HepG2 (cell line): ENCODE data around the gene XXYLT1. TPM values are rescaled to one million over a fixed set of nuclear protein-coding genes. Genes with fewer than 3 reads are reported as not detected.

Source experiments
- CHD4 ChIP-seq: fragments of 200-600 bp; sonication (generic); IDR thresholded peaks from 2 replicates; pipeline ENCODE4 v1.7.0; 2017; ENCODE audit warnings: mild to moderate bottlenecking, low read length, borderline replicate concordance
- EZH2 ChIP-seq: conservative IDR thresholded peaks from 2 replicates; pipeline ENCODE4 v1.6.1; 2012; ENCODE audit warnings: mild to moderate bottlenecking, low read depth, low read length, moderate library complexity
- HDAC2 ChIP-seq: sonication (generic); formaldehyde crosslinking; IDR thresholded peaks from 2 replicates; pipeline ENCODE4 v1.4.0; 2020; ENCODE audit warnings: missing genetic modification reagents
- KMT2A ChIP-seq: sonication (generic); formaldehyde crosslinking; IDR thresholded peaks from 2 replicates; pipeline ENCODE4 v1.4.0; 2020; ENCODE audit warnings: missing genetic modification reagents
- NFIB ChIP-seq: sonication (generic); formaldehyde crosslinking; IDR thresholded peaks from 2 replicates; pipeline ENCODE4 v1.9.0; 2021; ENCODE audit warnings: missing genetic modification reagents, mild to moderate bottlenecking, borderline replicate concordance
- ZNF235 ChIP-seq: sonication (generic); formaldehyde crosslinking; IDR thresholded peaks from 2 replicates; pipeline ENCODE4 v1.8.1; 2023; ENCODE audit warnings: mild to moderate bottlenecking, missing genetic modification reagents, borderline replicate concordance
- ZNF383 ChIP-seq: sonication (generic); formaldehyde crosslinking; IDR thresholded peaks from 2 replicates; pipeline ENCODE4 v1.4.0; 2020; ENCODE audit warnings: missing genetic modification reagents, mild to moderate bottlenecking, borderline replicate concordance
- ZNF75D ChIP-seq: sonication (generic); formaldehyde crosslinking; IDR thresholded peaks from 2 replicates; pipeline ENCODE4 v1.8.1; 2023; ENCODE audit warnings: missing genetic modification reagents, mild to moderate bottlenecking, borderline replicate concordance
- polyA plus RNA-seq, 8 experiments: library from polyadenylated mRNA; depleted of rRNA in 3 of 8; stranded (reverse) in 7 of 8; unstranded in 1 of 8; fragments of >200 nt; fragmentation: Illumina TruSeq in 4 of 8; extraction: Trizol in 4 of 8; gene quantifications; 2 replicates each; pipeline versions ENCODE4 v1.2.1 to v1.2.3, GENCODE V29; 2011 to 2016; ENCODE audit warnings: low read depth in 4 of 8, missing spikeins in 1 of 8, mixed read lengths in 1 of 8; ENCODE audit not compliant: insufficient read depth in 1 of 8
- total RNA-seq, 5 experiments: library from RNA; depleted of rRNA; stranded (reverse); fragments of >200 nt; fragmentation: Illumina TruSeq; extraction: Trizol; gene quantifications; 2 replicates each; pipeline ENCODE4 v1.2.3, GENCODE V29; 2016; ENCODE audit warnings: low read depth in 1 of 5
- TF ChIP-seq, protein P1 (sequence below): sonication (generic); formaldehyde crosslinking; IDR thresholded peaks from 2 replicates; pipeline ENCODE4 v1.4.0; 2020; ENCODE audit warnings: mild to moderate bottlenecking, missing genetic modification reagents, borderline replicate concordance
- TF ChIP-seq, protein P2 (sequence below): sonication (generic); formaldehyde crosslinking; IDR thresholded peaks from 2 replicates; pipeline ENCODE4 v1.4.0; 2020; ENCODE audit warnings: mild to moderate bottlenecking, missing genetic modification reagents
- TF ChIP-seq, protein P3 (sequence below): IDR thresholded peaks from 2 replicates; pipeline ENCODE4 v1.6.1; 2018; ENCODE audit warnings: missing genetic modification reagents, mild to moderate bottlenecking, missing compliant biosample characterization

Gene XXYLT1
- total and polyA plus RNA-seq, 2 of the 13 experiments (the other 11 are each of a cell fraction or from before 2014, with no cell fraction given), result 17.7 to 19.0 TPM

DNA sequence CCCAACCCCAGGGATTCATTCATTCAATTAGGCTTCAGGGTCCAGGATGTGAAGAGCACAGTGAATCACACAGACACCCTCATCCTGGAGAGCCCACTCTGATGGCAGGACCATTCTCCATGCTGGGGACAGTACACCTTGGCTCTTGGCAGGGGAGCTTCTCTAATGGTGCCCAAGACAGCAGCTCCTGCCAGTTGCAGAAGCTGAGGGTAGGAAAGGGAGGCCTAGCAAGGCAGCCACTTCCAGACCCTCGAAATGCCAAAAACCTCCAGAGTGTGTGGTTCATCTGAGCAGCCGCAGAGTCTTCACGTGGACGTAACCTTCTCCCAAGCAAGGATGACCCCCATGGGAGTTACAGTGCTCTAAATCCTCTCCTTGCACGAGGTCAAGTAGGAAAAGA, 186.2 kb downstream of the XXYLT1 start (continued):
- TF ChIP-seq, protein P1, sequence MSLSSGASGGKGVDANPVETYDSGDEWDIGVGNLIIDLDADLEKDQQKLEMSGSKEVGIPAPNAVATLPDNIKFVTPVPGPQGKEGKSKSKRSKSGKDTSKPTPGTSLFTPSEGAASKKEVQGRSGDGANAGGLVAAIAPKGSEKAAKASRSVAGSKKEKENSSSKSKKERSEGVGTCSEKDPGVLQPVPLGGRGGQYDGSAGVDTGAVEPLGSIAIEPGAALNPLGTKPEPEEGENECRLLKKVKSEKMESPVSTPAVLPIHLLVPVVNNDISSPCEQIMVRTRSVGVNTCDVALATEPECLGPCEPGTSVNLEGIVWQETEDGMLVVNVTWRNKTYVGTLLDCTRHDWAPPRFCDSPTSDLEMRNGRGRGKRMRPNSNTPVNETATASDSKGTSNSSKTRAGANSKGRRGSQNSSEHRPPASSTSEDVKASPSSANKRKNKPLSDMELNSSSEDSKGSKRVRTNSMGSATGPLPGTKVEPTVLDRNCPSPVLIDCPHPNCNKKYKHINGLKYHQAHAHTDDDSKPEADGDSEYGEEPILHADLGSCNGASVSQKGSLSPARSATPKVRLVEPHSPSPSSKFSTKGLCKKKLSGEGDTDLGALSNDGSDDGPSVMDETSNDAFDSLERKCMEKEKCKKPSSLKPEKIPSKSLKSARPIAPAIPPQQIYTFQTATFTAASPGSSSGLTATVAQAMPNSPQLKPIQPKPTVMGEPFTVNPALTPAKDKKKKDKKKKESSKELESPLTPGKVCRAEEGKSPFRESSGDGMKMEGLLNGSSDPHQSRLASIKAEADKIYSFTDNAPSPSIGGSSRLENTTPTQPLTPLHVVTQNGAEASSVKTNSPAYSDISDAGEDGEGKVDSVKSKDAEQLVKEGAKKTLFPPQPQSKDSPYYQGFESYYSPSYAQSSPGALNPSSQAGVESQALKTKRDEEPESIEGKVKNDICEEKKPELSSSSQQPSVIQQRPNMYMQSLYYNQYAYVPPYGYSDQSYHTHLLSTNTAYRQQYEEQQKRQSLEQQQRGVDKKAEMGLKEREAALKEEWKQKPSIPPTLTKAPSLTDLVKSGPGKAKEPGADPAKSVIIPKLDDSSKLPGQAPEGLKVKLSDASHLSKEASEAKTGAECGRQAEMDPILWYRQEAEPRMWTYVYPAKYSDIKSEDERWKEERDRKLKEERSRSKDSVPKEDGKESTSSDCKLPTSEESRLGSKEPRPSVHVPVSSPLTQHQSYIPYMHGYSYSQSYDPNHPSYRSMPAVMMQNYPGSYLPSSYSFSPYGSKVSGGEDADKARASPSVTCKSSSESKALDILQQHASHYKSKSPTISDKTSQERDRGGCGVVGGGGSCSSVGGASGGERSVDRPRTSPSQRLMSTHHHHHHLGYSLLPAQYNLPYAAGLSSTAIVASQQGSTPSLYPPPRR (CRISPR knock-in tag), result no peak
- TF ChIP-seq ZNF383 (CRISPR knock-in tag), result no peak
- TF ChIP-seq CHD4, result no peak
- TF ChIP-seq KMT2A, result no peak
- TF ChIP-seq NFIB (CRISPR knock-in tag), result no peak
- no peak for TF ChIP-seq ZNF75D (CRISPR knock-in tag)
- TF ChIP-seq ZNF235, result no peak
- TF ChIP-seq HDAC2 (CRISPR knock-in tag), result no peak
- TF ChIP-seq, protein P2, sequence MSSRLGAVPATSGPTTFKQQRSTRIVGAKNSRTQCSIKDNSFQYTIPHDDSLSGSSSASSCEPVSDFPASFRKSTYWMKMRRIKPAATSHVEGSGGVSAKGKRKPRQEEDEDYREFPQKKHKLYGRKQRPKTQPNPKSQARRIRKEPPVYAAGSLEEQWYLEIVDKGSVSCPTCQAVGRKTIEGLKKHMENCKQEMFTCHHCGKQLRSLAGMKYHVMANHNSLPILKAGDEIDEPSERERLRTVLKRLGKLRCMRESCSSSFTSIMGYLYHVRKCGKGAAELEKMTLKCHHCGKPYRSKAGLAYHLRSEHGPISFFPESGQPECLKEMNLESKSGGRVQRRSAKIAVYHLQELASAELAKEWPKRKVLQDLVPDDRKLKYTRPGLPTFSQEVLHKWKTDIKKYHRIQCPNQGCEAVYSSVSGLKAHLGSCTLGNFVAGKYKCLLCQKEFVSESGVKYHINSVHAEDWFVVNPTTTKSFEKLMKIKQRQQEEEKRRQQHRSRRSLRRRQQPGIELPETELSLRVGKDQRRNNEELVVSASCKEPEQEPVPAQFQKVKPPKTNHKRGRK (CRISPR knock-in tag), result no peak
- TF ChIP-seq, protein P3, sequence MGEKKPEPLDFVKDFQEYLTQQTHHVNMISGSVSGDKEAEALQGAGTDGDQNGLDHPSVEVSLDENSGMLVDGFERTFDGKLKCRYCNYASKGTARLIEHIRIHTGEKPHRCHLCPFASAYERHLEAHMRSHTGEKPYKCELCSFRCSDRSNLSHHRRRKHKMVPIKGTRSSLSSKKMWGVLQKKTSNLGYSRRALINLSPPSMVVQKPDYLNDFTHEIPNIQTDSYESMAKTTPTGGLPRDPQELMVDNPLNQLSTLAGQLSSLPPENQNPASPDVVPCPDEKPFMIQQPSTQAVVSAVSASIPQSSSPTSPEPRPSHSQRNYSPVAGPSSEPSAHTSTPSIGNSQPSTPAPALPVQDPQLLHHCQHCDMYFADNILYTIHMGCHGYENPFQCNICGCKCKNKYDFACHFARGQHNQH (CRISPR knock-in tag), result no peak
- TF ChIP-seq EZH2, result no peak
